HG03025 (cell line): ENCODE measurements around the gene LAMB1.
A peak's percentile ranks its signal among the peaks of the same experiment; 100 is the strongest.
"Not testable (repeated sequence)": the region's sequence is repeated elsewhere in the genome, so short reads cannot be mapped to it uniquely, and the experiment has no call there.

Experiments used
- ATAC-seq: cut with Tn5 transposase; IDR thresholded peaks from one replicate; pipeline ENCODE4 v1.9.1; 2021; ENCODE audit warnings: mild to moderate bottlenecking, moderate library complexity; ENCODE audit not compliant: unreplicated experiment, low FRiP score

Gene LAMB1

DNA sequence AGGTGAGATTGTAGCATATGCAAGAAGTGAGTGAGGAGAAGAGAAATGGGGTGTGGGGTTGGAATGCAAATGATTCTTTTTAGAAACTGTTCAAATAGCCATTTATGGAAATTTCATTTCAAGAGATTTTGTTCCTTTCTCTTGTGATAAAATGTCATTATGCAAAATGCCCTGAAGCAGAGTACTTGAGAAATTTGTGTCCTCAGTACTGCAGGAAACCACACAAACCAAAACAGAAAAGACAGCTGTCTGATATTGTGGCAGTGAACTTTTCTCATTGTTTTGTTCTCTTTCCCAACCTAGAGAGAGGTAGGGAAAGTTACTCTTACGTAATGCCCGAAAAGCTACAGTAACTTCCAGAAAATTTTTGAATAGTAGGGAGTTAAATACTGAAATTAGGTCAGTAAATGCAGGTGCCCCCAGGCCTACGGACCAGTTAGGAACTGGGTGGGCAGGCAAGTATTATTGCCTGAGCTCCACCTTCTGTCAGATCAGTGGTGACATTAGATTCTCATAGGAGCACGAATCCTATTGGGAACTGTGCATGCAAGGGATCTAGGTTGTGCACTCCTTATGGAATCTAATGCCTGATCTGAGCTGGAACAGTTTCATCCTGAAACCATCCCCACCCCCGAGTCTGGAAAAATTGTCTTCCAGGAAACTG lies 78.0 kb downstream of the LAMB1 start:
- ATAC-seq: peak; percentile 96

GRCh38 chr7:107922886-107923285 lies 80.1 kb downstream of the LAMB1 start:
- no peak for ATAC-seq

DNA sequence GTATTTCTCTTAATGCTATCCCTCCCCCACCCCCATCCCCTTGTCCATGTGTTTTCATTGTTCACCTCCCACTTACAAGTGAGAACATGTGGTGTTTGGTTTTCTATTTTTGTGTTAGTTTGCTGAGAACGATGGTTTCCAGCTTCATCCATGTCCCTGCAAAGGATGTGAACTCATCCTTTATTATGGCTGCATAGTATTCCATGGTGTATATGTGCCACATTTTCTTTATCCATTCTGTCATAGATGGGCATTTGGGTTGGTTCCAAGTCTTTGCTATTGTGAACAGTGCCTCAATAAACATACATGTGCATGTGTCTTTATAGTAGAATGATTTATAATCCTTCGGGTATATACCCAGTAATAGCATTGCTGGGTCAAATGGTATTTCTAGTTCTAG lies 81.1 kb downstream of the LAMB1 start:
- not testable (repeated sequence) for ATAC-seq

GRCh38 chr7:107920048-107920772 lies 82.8 kb downstream of the LAMB1 start:
- ATAC-seq: no peak

GRCh38 chr7:107918948-107919347 lies 84.0 kb downstream of the LAMB1 start:
- no peak for ATAC-seq

DNA sequence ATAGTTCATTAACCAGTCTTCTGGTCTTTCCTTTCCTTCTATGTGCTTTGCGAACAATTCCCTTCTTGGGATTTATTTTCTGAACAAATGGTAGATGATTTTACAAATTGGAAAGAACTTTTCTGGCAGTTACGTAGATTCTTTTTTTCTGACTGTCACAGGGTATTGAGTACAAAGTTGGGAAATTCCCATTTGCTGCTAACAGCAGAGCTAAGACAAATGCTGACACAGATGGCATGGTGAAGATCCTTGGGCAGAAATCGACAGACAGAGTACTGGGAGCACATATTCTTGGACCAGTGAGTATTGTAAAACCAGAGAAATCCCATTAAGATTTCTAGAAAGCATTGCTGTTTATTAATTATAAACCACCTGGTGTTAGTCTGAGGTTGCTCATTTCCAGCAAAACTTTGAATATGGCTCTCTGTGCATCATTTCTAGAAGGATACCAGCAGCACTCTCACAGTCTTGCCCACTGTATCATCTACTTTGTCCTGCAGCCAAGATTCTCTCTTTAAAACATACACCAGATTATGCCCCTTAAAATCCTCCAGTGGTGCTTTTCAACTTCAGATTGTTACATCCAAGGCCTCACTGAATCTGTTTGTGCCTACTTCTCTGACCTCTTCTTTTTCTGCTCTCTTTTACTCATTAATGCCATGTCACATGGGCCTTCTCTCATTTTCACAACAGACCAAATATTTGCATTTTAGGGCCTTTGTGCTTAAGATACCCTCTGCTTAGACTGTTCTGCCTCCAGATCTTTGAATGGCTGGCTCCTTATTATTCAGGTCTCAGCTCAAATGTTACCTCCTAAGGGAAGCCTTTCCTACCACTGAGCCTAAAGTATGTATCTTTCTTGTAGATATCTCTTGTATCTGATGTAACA lies 85.0 kb downstream of the LAMB1 start:
- ATAC-seq: peak; percentile 67

DNA sequence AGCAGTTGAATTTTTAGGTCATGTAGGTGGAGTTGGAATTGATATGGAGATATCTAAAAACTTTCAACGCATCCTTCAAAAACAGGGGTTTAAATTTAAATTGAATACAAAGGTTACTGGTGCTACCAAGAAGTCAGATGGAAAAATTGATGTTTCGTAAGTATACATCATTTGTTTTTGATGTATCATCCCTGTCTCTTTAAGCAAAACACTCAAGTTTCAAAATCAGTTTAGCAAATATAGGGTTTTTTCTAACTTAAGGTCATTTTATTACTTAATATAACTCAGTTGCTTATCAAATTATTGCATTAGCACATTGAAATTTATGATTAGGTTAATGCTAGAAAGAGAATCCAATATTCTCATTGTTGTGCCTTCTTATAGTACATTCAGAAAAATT lies 87.4 kb downstream of the LAMB1 start:
- ATAC-seq: no peak

DNA sequence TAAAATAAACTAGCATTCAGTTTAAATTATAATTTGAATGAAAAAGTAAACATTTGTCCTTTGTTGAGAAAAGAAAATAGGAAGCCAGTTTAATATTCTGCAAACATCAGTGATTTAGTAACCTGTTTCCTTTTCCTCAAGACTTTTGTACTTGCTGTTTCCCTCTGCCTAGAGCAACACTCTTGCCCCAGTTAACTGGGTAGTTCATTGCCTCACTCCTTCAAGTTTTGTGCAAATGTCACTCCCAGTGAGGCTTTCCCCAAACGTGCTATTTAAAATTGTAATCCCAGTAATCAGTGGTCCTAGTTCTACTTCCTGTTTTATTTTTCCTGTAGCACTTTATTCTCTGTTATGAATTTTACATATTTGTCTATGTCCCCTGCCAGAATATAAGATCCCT lies 88.1 kb downstream of the LAMB1 start:
- ATAC-seq: no peak

GRCh38 chr7:107913851-107914250 lies 89.1 kb downstream of the LAMB1 start:
- ATAC-seq: no peak

- ATAC-seq: no peak
Observed at GRCh38 chr7:107911981-107912380, 91.0 kb downstream of the LAMB1 start.

DNA sequence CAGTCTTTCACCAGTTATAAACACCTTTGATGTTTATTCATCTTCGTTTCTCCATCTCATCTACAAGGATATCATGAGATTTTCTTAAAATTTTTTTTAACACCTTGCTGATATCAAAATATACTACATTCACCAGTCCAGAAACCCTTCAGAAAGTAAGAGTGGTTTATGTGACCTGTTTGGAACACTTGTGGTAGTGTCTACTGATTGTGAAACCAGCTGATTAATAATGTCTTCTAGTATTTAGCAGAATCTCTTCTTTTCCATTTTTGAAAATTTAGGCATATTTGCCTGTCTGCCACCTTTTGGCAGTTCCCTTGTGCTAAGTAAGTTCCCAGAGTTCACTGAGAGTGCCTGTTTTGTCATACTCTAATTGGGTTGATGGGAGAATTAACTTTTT lies 93.5 kb downstream of the LAMB1 start:
- no peak for ATAC-seq

GRCh38 chr7:107907790-107908189 lies 95.2 kb downstream of the LAMB1 start:
- ATAC-seq: no peak

GRCh38 chr7:107902381-107902780 lies 100.6 kb downstream of the LAMB1 start:
- no peak for ATAC-seq

DNA sequence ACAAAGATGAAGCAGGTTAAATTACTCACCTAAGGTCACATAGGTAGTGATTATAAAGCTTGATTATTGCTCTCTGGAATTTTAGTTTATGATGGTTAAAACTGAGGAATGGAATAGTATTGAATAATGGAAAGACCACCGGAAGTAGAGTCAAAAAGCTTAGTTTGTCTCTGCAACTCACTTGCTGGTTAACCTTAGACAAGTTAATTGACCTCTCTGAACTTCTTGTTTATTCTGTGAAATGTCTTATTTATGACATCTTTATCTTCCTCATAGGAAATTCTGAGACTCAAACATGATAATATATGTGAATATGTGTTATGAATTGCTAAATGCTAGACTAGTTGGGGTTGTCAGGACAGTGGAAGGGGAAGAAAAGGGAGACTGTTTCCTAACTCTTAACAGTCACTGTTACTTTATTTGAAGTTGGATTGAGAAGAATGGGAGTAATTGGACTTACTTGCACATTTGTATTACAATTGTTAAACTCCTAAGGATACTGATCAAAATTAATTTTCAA lies 102.4 kb downstream of the LAMB1 start:
- no peak for ATAC-seq

GRCh38 chr7:107898997-107899594 lies 103.9 kb downstream of the LAMB1 start:
- ATAC-seq: no peak

DNA sequence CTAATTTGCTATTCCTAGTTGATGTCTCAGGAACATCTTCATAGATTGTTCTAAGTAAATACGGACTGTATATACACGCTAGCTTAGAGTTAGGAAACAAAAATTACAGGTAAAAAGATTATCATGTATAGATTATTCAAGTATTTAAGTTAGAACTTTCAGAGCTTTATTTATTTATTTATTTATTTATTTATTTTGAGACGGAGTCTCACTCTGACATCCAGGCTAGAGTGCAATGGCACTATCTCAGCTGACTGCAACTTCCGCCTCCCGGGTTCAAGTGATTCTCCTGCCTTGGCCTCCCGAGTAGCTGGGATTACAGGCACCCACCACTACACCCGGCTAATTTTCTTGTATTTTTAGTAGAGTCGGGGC lies 110.6 kb downstream of the LAMB1 start:
- ATAC-seq: not testable (repeated sequence)

DNA sequence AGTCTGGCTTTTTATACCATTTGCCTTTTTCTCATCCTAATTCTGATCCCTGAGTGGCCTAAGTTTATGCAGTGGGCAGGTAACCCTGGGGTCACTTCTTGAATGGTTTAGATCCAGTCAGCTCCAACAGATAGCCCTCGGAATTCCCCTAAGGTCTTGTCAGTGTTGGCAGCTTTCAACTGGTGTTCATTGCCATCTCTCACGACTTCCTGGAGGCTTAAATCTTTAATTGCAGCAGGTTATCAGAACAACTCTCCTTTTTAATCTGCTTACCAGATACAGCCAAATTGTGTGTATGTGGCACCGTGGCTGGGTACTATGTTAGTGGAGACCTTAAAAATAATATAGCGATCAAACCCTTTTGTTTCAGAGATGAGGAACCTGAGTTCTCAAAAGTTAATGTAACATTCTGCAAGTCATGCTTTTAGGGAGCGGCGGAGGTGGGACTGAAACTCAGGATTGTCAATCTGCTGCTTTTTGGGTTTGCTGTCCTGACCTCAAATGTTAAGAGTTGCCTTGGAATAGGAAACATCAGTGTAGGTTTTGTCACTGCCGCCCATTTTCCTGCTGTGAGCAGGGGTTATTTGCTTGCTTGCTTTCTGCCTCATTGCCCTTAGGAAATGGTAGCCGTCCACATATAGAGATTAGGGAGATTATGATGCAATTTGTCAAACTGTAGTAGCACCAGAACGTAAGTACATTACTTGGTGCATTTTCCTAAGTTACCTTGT lies 111.2 kb downstream of the LAMB1 start:
- ATAC-seq: no peak

GRCh38 chr7:107890962-107891635 lies 111.9 kb downstream of the LAMB1 start, which contains the start of gene DLD:
DLD (plus strand) TSS chr7:107891183; CDS start chr7:107891251, 68 bp downstream.
- ATAC-seq: peak; percentile 99

DNA sequence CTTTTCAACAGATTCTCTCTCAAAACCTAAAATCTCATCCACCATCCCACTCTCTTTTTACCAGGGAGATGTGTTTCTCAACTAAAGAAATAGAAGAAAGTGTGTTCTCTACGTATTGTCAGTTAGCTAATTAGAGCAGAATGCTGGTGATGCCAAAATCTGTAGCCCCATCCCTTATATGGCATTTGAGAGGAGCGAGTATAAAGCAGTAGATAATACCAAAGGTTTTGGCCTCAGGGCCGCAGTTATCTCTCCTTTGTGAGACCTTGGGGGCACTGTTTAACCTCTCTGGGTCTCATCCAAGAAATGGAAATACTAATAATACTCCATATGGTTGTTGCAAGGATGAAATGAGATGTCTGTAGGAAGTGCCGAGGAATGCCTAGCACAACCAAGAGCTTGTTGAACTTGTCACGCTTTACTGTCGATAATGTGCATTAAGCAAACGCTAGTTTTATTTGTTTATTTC lies 112.4 kb downstream of the LAMB1 start:
- ATAC-seq: no peak
